GM15510 (cell line): ENCODE results near the gene AMBRA1.

Source experiments
- POLR2A ChIP-seq: IDR thresholded peaks from 3 replicates; pipeline ENCODE4 v1.6.1; 2011; ENCODE audit warnings: borderline replicate concordance; ENCODE audit not compliant: insufficient read length; ENCODE audit errors: extremely low read depth

AMBRA1 gene

DNA sequence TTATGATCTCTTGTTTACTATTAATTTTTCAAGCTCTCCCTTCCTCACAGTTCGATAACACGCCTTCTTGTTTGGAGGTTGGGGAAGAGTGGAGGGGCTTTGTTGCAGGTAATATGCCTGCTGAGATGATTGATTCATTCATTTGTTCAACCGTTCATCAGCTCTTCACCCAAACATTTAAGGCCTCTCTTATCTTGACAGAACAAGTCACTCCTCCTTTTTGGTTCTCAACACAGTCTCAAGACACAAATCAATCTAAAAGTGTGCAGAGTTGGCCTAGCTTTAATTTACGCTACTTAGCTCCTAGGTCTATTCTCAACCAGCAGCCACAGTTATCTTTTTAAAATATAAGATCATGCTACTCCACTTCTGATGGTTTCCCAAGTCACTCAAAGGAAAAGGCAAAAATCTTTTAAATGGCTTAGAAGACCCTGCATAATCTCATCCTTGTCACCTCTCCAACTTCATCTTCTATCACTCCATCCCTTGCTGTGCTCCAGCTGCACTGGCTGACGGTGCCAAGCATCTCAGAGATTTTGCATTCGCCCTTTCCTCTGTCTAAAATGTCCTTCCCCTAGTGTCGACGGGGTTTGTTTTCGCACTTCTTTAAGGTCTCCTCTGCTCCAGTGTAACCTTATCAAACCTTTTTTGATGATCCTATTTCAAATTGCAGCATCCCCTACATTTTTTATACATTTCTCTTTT lies 60.3 kb downstream of the AMBRA1 start:
- no peak for TF ChIP-seq POLR2A

DNA sequence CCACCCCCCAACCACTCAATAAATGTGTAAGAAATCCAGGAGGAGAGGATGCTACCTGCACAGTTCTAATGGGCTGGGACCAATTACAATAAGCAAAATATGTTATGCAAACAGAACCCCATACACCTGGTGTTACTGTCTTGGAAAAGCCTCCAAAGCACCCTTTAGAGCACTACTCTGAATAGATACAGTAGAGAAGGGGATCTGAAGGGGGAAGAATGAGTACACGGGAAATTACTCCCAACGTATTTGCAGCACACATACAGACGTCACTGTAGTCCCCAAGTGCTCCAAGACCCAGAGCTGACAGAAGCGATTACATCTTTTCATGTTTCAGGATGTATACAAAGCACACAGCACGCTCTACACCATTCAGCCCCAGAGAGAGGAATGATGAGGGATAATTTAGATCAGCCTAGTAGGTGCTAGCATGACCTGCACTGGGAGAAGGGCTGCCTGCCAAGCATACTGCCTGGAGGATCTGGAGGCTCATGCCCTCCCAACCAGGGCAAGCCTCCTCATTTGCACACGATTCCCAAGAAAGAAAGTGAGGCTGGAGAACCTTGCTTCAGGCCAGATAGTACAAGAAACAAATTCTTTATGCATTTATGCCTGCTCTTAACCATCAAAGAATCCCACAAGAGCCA lies 63.8 kb downstream of the AMBRA1 start:
- no peak for TF ChIP-seq POLR2A

- no peak for TF ChIP-seq POLR2A
Measured at GRCh38 chr11:46529095-46529905, 64.5 kb downstream of the AMBRA1 start.

DNA sequence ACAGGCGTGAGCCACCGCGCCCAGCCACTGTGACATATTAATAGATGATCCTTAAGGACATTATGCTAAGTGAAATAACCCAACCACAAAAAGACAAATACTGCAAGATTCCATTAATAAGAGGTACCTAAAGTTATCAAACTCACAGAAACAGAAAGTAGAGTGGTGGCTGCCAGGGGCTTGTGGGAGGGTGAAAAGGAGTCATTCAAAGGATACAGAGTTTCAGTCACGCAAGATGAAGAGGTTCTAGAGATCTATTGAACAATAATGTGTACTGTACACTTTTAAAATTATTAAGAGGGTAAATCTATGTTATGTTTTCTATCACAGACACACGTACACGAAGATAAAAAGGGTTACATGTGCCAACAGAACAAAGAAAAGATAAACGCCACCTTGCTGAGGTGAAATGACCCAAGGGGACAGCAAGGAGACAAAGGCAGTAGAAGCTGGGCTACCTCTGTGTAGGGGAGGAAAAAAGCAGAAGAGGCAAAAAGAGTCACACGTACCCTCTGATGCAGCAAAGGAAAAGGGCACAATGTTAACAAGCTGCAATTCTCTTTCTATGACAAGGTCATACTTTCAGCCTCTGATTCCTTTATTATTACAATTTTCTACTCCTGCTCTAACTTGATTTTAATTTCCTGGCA lies 65.3 kb downstream of the AMBRA1 start:
- TF ChIP-seq POLR2A = no peak

DNA sequence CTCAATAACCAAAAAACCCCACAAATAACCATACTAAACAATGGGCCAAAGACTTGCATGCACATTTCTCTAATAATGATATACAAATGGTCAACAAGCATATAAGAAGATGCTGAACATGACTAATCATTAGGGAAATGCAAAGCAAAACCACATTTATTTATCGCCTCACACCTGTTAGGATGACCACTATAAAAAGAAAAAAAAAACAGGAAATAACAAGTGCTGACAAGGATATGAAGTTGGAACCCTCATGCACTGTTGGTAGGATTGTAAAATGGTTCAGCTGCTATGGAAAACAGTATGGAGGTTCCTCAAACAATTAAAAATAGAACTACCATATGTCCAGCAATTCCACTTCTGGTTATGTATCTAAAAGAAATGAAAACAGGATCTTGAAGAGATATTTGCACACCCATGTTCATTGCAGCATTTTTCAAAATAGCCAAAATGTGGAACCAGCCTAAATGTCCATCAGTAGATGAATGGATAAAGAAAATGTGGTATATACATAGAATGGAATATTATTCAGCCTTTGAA lies 66.2 kb downstream of the AMBRA1 start:
- TF ChIP-seq POLR2A = no peak

- TF ChIP-seq POLR2A = no peak
Measured at GRCh38 chr11:46526216-46527215, 67.3 kb downstream of the AMBRA1 start.

GRCh38 chr11:46524201-46524770 lies 69.5 kb downstream of the AMBRA1 start:
- no peak for TF ChIP-seq POLR2A

DNA sequence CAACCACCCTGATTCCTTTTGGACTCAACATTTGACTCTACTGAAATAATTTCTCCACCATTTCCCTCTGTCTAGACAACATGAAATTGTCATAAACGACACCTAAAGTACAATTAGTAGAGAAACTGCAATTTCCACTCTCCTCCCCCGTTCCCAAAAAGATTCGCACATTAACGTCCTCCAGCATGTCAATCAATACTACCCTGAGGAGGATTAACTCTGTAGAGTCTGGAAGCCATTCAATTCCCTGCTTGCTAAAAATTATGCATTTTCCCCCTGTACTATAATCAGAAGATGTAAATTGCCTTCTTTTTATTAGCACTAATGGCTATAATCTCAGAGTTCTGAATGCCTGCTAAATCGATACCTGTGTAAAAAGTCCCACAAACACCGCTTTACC lies 70.5 kb downstream of the AMBRA1 start:
- TF ChIP-seq POLR2A = no peak

DNA sequence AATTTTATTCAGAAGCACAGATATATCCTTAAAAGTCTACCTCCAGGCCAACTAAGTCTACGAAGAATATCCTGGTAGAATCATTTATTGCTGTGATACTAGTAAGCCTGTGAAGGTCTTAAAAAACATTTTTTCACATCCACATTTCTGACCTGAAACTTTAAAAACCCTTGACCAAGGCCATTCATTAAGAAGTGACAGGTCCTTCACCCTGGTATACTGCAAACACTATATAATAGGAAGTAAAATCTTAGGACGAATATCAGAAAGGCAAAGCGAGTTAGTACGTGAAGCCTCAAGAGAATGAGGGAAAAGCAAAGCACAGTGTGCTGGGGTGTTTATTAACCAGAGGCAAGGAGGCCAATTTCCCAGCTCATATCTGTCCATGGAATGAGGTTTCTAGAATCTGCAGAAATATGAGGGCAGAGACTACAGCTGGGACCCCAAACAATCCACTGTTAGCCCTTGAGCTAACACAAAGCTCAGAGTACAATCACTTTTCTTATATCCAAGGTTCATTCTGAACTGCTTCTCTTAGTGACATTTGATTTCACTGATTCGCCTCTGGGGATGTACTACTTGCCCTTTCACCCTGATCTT lies 71.0 kb downstream of the AMBRA1 start:
- TF ChIP-seq POLR2A = no peak

GRCh38 chr11:46521961-46522681 lies 71.7 kb downstream of the AMBRA1 start:
- TF ChIP-seq POLR2A = no peak

DNA sequence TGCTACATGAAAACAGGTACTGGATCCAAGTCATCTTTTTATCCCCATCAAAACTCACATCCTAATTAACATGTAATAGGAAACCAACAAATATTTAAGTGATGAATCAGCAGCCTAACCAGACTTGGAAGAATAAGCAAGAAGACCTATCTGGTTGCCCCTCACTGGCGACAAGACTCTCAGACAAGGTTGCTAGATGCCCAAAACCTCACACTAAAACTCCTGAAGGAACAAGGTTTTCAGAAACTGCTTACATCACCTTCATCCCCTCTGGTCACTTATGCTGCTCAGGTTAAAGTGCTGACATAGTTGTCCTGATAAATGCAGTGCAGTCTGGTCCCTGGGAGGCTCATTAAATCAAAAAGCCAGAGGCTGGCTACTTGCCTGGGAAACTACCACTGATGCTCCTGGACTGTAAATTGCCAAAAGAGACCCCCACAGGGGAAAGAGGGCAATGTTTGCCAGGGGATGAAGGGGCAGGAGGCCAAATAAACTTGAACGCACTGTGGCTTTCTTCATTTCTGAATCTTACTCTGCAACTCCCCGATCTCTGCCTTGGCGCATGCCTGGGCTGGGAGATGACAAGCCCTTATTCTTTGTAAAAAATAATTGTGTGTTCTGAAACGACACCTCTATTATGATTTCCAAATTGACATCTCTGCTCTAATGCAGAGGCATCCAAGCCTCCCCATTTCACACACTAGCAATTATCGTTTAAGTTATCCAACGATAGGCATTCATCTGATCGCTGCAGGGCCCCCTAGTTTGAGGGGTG lies 72.7 kb downstream of the AMBRA1 start:
- no peak for TF ChIP-seq POLR2A

DNA sequence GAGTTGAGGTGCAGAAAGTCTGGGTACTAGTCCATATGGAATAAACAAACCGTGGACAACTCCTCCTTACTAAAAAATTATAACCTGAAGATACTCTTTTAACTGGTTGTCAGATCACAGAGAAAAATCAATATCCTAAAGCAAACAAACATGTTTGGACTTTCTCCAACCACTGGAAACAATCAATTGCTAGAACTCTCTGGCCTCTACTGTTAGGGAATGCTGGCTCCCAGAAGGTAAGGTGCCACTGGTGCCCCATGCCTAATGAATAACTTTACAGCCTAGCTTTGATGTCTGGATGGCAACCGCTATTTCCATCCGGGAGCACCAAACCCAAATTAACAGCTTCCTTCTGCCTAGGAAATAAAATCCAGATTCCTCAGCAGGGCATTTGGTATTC lies 74.5 kb downstream of the AMBRA1 start:
- TF ChIP-seq POLR2A = no peak

GRCh38 chr11:46514370-46514769 lies 79.5 kb downstream of the AMBRA1 start:
- no peak for TF ChIP-seq POLR2A
